Medulla oblongata (tissue), 1 donor: ENCODE measurements around the gene USP34.
"Not testable (repeated sequence)": the region's sequence is repeated elsewhere in the genome, so short reads cannot be mapped to it uniquely, and the experiment has no call there.

ENCODE experiments used
- DNase-seq: peaks from one replicate; pipeline ENCODE4 v3.0.0-alpha.2; 2015; ENCODE audit errors: extremely low spot score

Gene USP34

GRCh38 chr2:61463769-61464475 is 7.0 kb downstream of the USP34 start:
- no peak for DNase-seq

GRCh38 chr2:61461404-61461803 is 9.5 kb downstream of the USP34 start:
- DNase-seq = no peak

- DNase-seq = no peak
Measured at GRCh38 chr2:61460163-61460562, 10.7 kb downstream of the USP34 start.

GRCh38 chr2:61456746-61457420 is 14.0 kb downstream of the USP34 start:
- no peak for DNase-seq

- no peak for DNase-seq
Measured at GRCh38 chr2:61456070-61456745, 14.7 kb downstream of the USP34 start.

- DNase-seq = not testable (repeated sequence)
Measured at GRCh38 chr2:61454972-61455371, 15.9 kb downstream of the USP34 start.

- DNase-seq = no peak
Measured at GRCh38 chr2:61454383-61454782, 16.5 kb downstream of the USP34 start.

- no peak for DNase-seq
Measured at GRCh38 chr2:61452392-61452791, 18.5 kb downstream of the USP34 start.

GRCh38 chr2:61451178-61451577 is 19.7 kb downstream of the USP34 start:
- DNase-seq = no peak

GRCh38 chr2:61450144-61450543 is 20.7 kb downstream of the USP34 start:
- no peak for DNase-seq

- no peak for DNase-seq
Measured at GRCh38 chr2:61448229-61448628, 22.7 kb downstream of the USP34 start.

GRCh38 chr2:61446971-61447370 is 23.9 kb downstream of the USP34 start:
- not testable (repeated sequence) for DNase-seq

GRCh38 chr2:61443342-61444041 is 27.4 kb downstream of the USP34 start:
- DNase-seq = no peak

GRCh38 chr2:61439241-61440002 is 31.5 kb downstream of the USP34 start:
- DNase-seq = no peak

- DNase-seq = no peak
Measured at GRCh38 chr2:61438670-61439069, 32.2 kb downstream of the USP34 start.

- DNase-seq = no peak
Measured at GRCh38 chr2:61437170-61437569, 33.7 kb downstream of the USP34 start.

GRCh38 chr2:61436092-61436491 is 34.8 kb downstream of the USP34 start:
- DNase-seq = no peak

- no peak for DNase-seq
Measured at GRCh38 chr2:61435291-61435690, 35.6 kb downstream of the USP34 start.

GRCh38 chr2:61434314-61434713 is 36.6 kb downstream of the USP34 start:
- DNase-seq = no peak

GRCh38 chr2:61433606-61434005 is 37.3 kb downstream of the USP34 start:
- no peak for DNase-seq

GRCh38 chr2:61432990-61433389 is 37.9 kb downstream of the USP34 start:
- no peak for DNase-seq

- no peak for DNase-seq
Measured at GRCh38 chr2:61431345-61431744, 39.5 kb downstream of the USP34 start.
